WTC11 (cell line): ENCODE results near the gene PRR30.

Source experiments
- ATF1 ChIP-seq: sonication (generic); formaldehyde crosslinking; IDR thresholded peaks from 2 replicates; pipeline ENCODE4 v1.8.1; 2023; ENCODE audit warnings: mild to moderate bottlenecking, moderate library complexity, missing genetic modification reagents
- ATF6 ChIP-seq: sonication (generic); formaldehyde crosslinking; IDR thresholded peaks from 2 replicates; pipeline ENCODE4 v1.8.1; 2023; ENCODE audit warnings: mild to moderate bottlenecking, missing genetic modification reagents
- CTCF ChIP-seq: fragments of 200-600 bp; IDR thresholded peaks from 2 replicates; pipeline ENCODE4 v1.8.0; 2022; ENCODE audit warnings: antibody characterized with exemption
- E2F4 ChIP-seq: sonication (generic); formaldehyde crosslinking; IDR thresholded peaks from 2 replicates; pipeline ENCODE4 v1.8.1; 2022; ENCODE audit warnings: low read depth, mild to moderate bottlenecking, moderate library complexity, missing genetic modification reagents, borderline replicate concordance
- ESRRA ChIP-seq: sonication (generic); formaldehyde crosslinking; IDR thresholded peaks from 2 replicates; pipeline ENCODE4 v1.8.1; 2022; ENCODE audit warnings: mild to moderate bottlenecking, missing genetic modification reagents, borderline replicate concordance
- ETV6 ChIP-seq: sonication (generic); formaldehyde crosslinking; IDR thresholded peaks from 2 replicates; pipeline ENCODE4 v1.8.1; 2022; ENCODE audit warnings: mild to moderate bottlenecking, missing genetic modification reagents
- IRF1 ChIP-seq: sonication (generic); formaldehyde crosslinking; IDR thresholded peaks from 2 replicates; pipeline ENCODE4 v1.8.0; 2023; ENCODE audit warnings: missing genetic modification reagents
- NFYB ChIP-seq: sonication (generic); formaldehyde crosslinking; conservative IDR thresholded peaks from 2 replicates; pipeline ENCODE4 v1.8.0; 2022; ENCODE audit warnings: low read depth, missing genetic modification reagents
- SMAD3 ChIP-seq: sonication (generic); formaldehyde crosslinking; IDR thresholded peaks from 2 replicates; pipeline ENCODE4 v1.8.0; 2022; ENCODE audit warnings: missing genetic modification reagents, mild to moderate bottlenecking, borderline replicate concordance
- TCF7 ChIP-seq: sonication (generic); formaldehyde crosslinking; IDR thresholded peaks from 2 replicates; pipeline ENCODE4 v1.8.0; 2022; ENCODE audit warnings: mild to moderate bottlenecking, low read depth, missing genetic modification reagents, moderate library complexity
- ZNF281 ChIP-seq: sonication (generic); formaldehyde crosslinking; IDR thresholded peaks from 2 replicates; pipeline ENCODE4 v1.8.0; 2023; ENCODE audit warnings: mild to moderate bottlenecking, missing genetic modification reagents
- ZNF512 ChIP-seq: sonication (generic); formaldehyde crosslinking; IDR thresholded peaks from 2 replicates; pipeline ENCODE4 v1.8.1; 2022; ENCODE audit warnings: missing genetic modification reagents, borderline replicate concordance
- TF ChIP-seq, protein P1 (sequence below): sonication (generic); formaldehyde crosslinking; IDR thresholded peaks from 2 replicates; pipeline ENCODE4 v1.8.0; 2022; ENCODE audit warnings: mild to moderate bottlenecking, missing genetic modification reagents
- TF ChIP-seq, protein P2 (sequence below): sonication (generic); formaldehyde crosslinking; IDR thresholded peaks from 2 replicates; pipeline ENCODE4 v1.8.0; 2022; ENCODE audit warnings: mild to moderate bottlenecking, missing genetic modification reagents

GRCh38 chr2:27133195-27133875 is 5.9 kb downstream of the PRR30 start:
- no peak for TF ChIP-seq CTCF
- no peak for TF ChIP-seq SMAD3 (CRISPR knock-in tag)
- TF ChIP-seq TCF7 (CRISPR knock-in tag): no peak
- TF ChIP-seq IRF1 (CRISPR knock-in tag): no peak
- TF ChIP-seq ETV6 (CRISPR knock-in tag): no peak
- TF ChIP-seq ESRRA (CRISPR knock-in tag): no peak
- TF ChIP-seq NFYB (CRISPR knock-in tag): no peak
- no peak for TF ChIP-seq ATF6 (CRISPR knock-in tag)
- TF ChIP-seq, protein P1, sequence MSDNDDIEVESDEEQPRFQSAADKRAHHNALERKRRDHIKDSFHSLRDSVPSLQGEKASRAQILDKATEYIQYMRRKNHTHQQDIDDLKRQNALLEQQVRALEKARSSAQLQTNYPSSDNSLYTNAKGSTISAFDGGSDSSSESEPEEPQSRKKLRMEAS (CRISPR knock-in tag): no peak
- TF ChIP-seq ATF1 (CRISPR knock-in tag): no peak
- TF ChIP-seq ZNF512 (CRISPR knock-in tag): no peak
- no peak for TF ChIP-seq ZNF281 (CRISPR knock-in tag)
- TF ChIP-seq E2F4 (CRISPR knock-in tag): no peak
- TF ChIP-seq, protein P2, sequence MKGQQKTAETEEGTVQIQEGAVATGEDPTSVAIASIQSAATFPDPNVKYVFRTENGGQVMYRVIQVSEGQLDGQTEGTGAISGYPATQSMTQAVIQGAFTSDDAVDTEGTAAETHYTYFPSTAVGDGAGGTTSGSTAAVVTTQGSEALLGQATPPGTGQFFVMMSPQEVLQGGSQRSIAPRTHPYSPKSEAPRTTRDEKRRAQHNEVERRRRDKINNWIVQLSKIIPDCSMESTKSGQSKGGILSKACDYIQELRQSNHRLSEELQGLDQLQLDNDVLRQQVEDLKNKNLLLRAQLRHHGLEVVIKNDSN: no peak
